Transverse colon (tissue), 4 donors: Measurements from ENCODE around the gene ATXN10.

ENCODE experiments used
- CTCF ChIP-seq, 5 experiments: fragments of 200-600 bp in 3 of 5; fragments of 450-650 bp in 2 of 5; sonication (generic) in 3 of 5; IDR thresholded peaks; 1 replicate in 2 of 5; 2 replicates in 3 of 5; pipeline ENCODE4 v1.5.1; 2016 to 2017; ENCODE audit warnings: antibody characterized with exemption in 5 of 5, inconsistent platforms in 3 of 5, mild to moderate bottlenecking in 2 of 5, moderate library complexity in 1 of 5
- POLR2AphosphoS5 ChIP-seq, 3 donors: sonication (generic); formaldehyde crosslinking; IDR thresholded peaks; one replicate each; pipeline ENCODE4 v1.6.1; 2016; ENCODE audit warnings: antibody characterized with exemption in 3 of 3

- TF ChIP-seq CTCF (IDR thresholded peaks at IDR 0.05): no peak
- TF ChIP-seq POLR2AphosphoS5 (IDR thresholded peaks at IDR 0.05): no peak
Observed at GRCh38 chr22:45887202-45888131, 215.8 kb downstream of the ATXN10 start.
